ENCODE results near the gene ZNF805.
"Not testable (repeated sequence)": the region's sequence is repeated elsewhere in the genome, so short reads cannot be mapped to it uniquely, and the experiment has no call there.

Gene ZNF805

GRCh38 chr19:57240311-57241090 lies at the start of gene ZNF805:
Gene ZNF805, plus strand, starts transcription at chr19:57240632. Its CDS starts 260 bp downstream, at chr19:57240892.
- DNase-seq, result peak; percentile 70

GRCh38 chr19:57191141-57192076 lies 49.0 kb upstream of the ZNF805 start, which contains the start of gene ZNF264:
Gene ZNF264, plus strand, starts transcription at chr19:57191500. Its CDS starts 414 bp downstream, at chr19:57191914.
- DNase-seq, result peak; percentile 77

- no peak for DNase-seq
Measured at GRCh38 chr19:57192077-57192420, 48.4 kb upstream of the ZNF805 start.

GRCh38 chr19:57192993-57193392 lies 47.4 kb upstream of the ZNF805 start:
- DNase-seq, result no peak

- not testable (repeated sequence) for DNase-seq
Measured at GRCh38 chr19:57197874-57198273, 42.6 kb upstream of the ZNF805 start.

- no peak for DNase-seq
Measured at GRCh38 chr19:57202160-57202559, 38.3 kb upstream of the ZNF805 start.

GRCh38 chr19:57210381-57210780 lies 30.1 kb upstream of the ZNF805 start:
- no peak for DNase-seq

GRCh38 chr19:57212109-57212508 lies 28.3 kb upstream of the ZNF805 start:
- DNase-seq, result no peak

- DNase-seq, result no peak
Measured at GRCh38 chr19:57227502-57227901, 12.9 kb upstream of the ZNF805 start.

GRCh38 chr19:57231686-57232085 lies 8.7 kb upstream of the ZNF805 start:
- DNase-seq, result no peak

- no peak for DNase-seq
Measured at GRCh38 chr19:57233207-57233606, 7.2 kb upstream of the ZNF805 start.

GRCh38 chr19:57239982-57240310 lies 486 bp upstream of the ZNF805 start:
- no peak for DNase-seq

GRCh38 chr19:57241176-57241575 lies 744 bp downstream of the ZNF805 start:
- no peak for DNase-seq

GRCh38 chr19:57242821-57243220 lies 2.4 kb downstream of the ZNF805 start:
- no peak for DNase-seq

- DNase-seq, result no peak
Measured at GRCh38 chr19:57244513-57244912, 4.1 kb downstream of the ZNF805 start.

GRCh38 chr19:57245066-57245465 lies 4.6 kb downstream of the ZNF805 start:
- no peak for DNase-seq

- DNase-seq, result no peak
Measured at GRCh38 chr19:57245959-57246358, 5.5 kb downstream of the ZNF805 start.

- no peak for DNase-seq
Measured at GRCh38 chr19:57248646-57249045, 8.2 kb downstream of the ZNF805 start.

- DNase-seq, result no peak
Measured at GRCh38 chr19:57249329-57249728, 8.9 kb downstream of the ZNF805 start.

- not testable (repeated sequence) for DNase-seq
Measured at GRCh38 chr19:57253767-57254166, 13.3 kb downstream of the ZNF805 start.

- no peak for DNase-seq
Measured at GRCh38 chr19:57262044-57262443, 21.6 kb downstream of the ZNF805 start.

GRCh38 chr19:57263244-57263741 lies 22.9 kb downstream of the ZNF805 start:
- DNase-seq, result no peak

- DNase-seq, result peak; percentile 29
Measured at GRCh38 chr19:57267291-57267690, 26.9 kb downstream of the ZNF805 start.

All from NCI-H1048 (cell line).